ENCODE results near the gene GPATCH8.

GRCh38 chr17:44493339-44493738 lies 9.9 kb downstream of the GPATCH8 start:
- TF ChIP-seq POLR2A (IDR thresholded peaks at IDR 0.05), result no peak
- TF ChIP-seq CTCF (IDR thresholded peaks at IDR 0.05), result no peak
